GM13976 (cell line): ENCODE data around the gene ZNF584.
"Not testable (repeated sequence)": the region's sequence is repeated elsewhere in the genome, so short reads cannot be mapped to it uniquely, and the experiment has no call there.

Experiments
- DNase-seq: peaks from one replicate; pipeline ENCODE4 v3.0.0; 2012; ENCODE audit warnings: low spot score
- CTCF ChIP-seq: IDR thresholded peaks from 2 replicates; pipeline ENCODE4 v1.5.1; 2012; ENCODE audit warnings: borderline replicate concordance, mild to moderate bottlenecking; ENCODE audit not compliant: insufficient read depth; ENCODE audit errors: extremely low read depth, missing control alignments, control extremely low read depth
- in situ Hi-C: fragments of 300-500 bp; cut with MboI; formaldehyde crosslinking; loops from one replicate; pipeline ENCODE4 v1.12.0; 2022; ENCODE audit warnings: low sequenced_read_pairs, mixed read lengths, inconsistent platforms; ENCODE audit not compliant: unreplicated experiment

Gene ZNF584

GRCh38 chr19:58429745-58430144 lies 21.3 kb downstream of the ZNF584 start:
- no peak for DNase-seq
- in situ Hi-C loops: no loop called here
- TF ChIP-seq CTCF: no peak

GRCh38 chr19:58434217-58434616 lies 25.8 kb downstream of the ZNF584 start:
- in situ Hi-C loops: no loop called here
- DNase-seq: no peak
- TF ChIP-seq CTCF: no peak

GRCh38 chr19:58439576-58440554 lies 31.4 kb downstream of the ZNF584 start, which contains the start of gene ZNF132:
ZNF132 (minus strand) TSS chr19:58440153; CDS start chr19:58439821, 332 bp downstream.
- TF ChIP-seq CTCF: no peak
- DNase-seq: peak; percentile 98
- in situ Hi-C loops: no loop called here

- TF ChIP-seq CTCF: no peak
- DNase-seq: no peak
- in situ Hi-C loops: no loop called here
These were observed 32.1 kb downstream of the ZNF584 start for GRCh38 chr19:58440556-58440955.

GRCh38 chr19:58442986-58443385 lies 34.5 kb downstream of the ZNF584 start:
- in situ Hi-C loops: not testable (repeated sequence)

GRCh38 chr19:58448860-58449259 lies 40.4 kb downstream of the ZNF584 start:
- DNase-seq, in situ Hi-C loops: not testable (repeated sequence)

More at GRCh38 chr19:58442986-58443385, 34.5 kb downstream of the ZNF584 start:
- not testable (repeated sequence) for DNase-seq

GRCh38 chr19:58449980-58450379 lies 41.5 kb downstream of the ZNF584 start:
- DNase-seq, in situ Hi-C loops: not testable (repeated sequence)

- no peak for TF ChIP-seq CTCF
- DNase-seq: no peak
- in situ Hi-C loops: no loop called here
These were observed 42.5 kb downstream of the ZNF584 start for GRCh38 chr19:58450856-58451357.
